HG02943 (cell line): ENCODE measurements around the gene KLK5.

Source experiments
- ATAC-seq: cut with Tn5 transposase; IDR thresholded peaks from one replicate; pipeline ENCODE4 v1.9.1; 2021; ENCODE audit warnings: mild to moderate bottlenecking, low read depth, moderate library complexity; ENCODE audit not compliant: unreplicated experiment

The KLK5 gene

DNA sequence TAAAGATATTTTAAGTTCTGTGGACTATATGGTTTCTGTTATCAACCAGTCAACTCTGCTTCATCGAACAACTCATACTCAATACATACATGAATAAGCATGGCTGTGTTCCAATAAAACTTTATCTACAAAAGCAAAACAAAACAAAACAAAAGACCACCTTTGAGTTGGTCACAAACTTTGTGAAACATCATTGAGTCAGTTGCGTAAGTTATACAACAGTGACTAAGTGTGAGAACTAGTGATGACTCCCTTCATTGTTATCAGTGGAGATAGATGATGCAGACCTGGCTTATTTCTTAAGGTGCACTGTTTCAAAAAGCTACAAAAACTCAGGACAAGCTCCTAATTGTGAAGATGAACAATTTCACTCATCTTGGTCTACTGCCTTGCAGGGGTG, 27.1 kb downstream of the KLK5 start:
- no peak for ATAC-seq

DNA sequence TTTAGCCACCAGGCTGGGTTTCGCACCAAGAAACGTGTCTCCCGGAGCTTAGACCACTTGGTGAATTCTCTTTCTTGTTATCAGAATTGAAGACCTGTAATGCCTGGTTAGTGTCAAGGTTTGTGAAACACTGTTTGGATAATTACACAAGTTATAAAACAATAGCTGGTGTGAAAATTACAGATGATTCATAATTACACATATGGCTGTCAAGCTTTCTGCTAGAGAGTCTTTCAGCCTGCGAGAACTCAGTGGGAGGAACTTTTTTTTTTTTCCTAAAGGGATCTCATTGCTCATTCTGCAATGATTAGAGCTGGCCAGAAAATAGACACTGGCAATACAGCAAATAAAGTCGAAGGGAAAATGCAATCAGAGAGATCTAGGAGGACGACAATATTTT, 28.3 kb downstream of the KLK5 start:
- ATAC-seq = no peak

DNA sequence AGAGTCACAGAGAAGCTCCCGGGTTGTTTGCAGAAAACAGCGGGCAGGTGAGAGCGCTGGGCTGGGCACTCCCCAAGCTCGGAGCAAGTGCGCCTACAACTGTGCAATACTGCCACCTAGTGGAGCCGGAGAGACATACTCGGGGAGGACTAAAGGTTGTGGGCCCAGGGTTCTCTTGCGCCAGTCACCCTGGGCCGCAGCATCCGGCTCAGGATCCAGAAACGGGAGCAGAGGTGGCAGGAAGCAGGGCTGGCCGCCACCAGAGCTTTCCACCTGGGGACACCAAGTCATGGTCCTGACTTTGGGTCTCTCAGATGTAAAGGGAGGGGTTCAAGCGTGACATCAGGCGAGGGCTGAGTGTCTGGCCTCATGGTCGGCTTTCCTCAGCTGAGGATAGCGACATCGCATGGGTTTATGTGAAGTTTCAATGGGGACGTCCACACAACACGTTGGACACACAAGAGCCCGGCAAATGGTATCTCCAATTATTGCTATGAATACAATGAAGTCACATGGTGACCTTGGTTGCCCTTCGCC, 30.5 kb downstream of the KLK5 start:
- ATAC-seq = no peak

DNA sequence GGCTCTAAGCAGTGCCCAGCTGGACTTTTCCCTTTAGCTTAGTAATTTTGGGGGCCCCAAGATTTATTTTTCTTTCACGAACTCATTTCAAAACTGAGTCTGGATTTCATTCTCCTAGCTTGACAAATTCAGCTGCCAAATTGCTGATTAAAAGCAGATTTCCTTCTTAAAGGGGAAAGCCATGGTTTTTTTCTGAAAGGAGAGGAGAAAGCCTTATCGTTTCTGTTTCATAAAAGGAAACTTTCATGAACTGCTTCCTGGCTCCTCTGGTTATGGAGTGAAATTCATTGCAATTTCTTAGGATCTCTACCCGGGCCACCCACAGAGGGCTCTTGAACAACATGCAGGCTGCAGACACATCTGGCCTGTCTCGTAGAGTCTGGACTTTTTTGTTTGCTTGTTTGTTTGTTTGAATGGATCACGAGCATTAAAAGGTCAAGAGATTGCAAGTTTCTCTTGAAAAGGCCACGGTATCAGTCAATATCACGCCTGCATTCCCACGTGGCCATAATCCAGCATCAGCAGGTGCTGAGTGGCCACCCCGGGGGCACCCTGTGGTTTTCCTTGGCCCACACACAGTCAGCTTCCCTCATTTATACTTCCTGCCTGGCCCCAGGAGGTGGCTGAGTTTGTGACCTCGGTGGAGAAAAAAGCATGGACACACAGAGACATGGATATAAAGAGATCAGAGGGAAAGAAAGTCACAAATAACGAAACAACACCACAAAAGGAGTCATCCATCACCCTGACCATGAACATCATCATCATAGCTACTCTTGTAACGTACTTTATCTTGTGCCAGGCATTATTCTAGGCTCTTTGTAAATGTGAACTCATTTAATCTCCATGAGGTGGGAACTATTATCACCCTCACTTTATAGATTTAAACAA, 31.2 kb downstream of the KLK5 start:
- no peak for ATAC-seq

DNA sequence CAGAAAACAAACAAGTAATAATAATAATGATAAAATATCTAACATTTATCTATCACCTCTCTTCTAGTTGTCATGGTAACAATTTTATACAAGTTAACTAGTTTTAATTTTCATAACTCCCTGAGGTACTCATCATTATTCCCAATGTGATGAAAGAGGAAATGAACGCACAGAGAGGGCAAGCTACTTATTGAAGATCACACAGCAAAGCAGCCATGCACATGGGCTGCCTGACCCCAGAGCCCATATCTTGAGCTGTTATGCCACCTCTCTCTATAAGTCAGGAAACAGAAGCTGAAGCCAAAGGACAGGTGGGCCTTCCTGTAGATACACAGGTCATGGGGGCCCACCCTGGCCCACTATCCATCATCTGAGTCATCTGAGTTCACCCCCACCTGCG, 36.8 kb downstream of the KLK5 start:
- ATAC-seq = no peak

DNA sequence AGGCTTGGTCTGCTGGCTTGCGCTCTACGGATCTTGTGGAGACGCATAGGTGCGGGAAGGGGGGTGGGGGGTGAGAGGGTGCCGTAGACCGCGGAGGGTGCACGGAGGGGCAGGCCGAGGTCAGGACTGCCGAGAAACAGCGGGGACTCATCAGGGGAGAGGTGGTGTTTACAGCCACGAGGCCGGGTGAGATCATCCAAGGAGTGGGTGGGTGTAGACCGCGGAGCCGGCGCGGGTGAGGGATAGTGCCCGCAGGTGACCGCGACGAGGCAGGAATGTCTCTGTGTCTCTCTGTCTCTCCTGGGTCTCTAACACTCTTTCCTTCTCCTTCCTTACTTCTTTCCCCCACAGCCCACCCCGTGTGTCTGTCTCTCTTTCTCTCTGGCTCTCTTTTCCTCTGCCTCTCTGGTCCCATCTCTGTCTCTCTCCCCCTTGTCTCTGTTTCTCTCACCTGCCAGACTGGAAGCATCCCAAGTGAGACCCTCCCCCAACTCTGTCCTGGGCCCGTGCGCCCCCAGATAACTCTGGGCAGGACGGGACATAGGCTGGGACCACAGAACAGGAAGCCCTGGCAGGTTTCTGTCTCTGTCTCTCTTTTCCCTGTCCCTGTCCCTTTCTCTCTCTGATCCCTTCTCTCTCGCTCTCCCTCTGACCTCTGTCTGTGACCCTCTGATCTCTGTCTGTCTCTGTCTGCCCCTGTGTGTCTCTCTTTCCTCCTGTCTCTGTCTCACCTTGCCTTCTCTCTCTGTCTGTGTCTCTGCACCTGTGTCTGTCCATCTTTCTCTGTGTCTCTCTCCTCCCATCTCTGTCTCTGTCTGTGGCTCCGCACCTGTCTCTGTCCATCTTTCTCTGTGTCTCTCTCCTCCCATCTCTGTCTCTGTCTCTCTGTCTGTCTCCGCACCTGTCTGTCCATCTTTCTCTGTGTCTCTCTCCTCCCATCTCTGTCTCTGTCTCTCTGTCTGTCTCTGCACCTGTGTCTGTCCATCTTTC, 39.8 kb downstream of the KLK5 start:
- ATAC-seq = no peak

DNA sequence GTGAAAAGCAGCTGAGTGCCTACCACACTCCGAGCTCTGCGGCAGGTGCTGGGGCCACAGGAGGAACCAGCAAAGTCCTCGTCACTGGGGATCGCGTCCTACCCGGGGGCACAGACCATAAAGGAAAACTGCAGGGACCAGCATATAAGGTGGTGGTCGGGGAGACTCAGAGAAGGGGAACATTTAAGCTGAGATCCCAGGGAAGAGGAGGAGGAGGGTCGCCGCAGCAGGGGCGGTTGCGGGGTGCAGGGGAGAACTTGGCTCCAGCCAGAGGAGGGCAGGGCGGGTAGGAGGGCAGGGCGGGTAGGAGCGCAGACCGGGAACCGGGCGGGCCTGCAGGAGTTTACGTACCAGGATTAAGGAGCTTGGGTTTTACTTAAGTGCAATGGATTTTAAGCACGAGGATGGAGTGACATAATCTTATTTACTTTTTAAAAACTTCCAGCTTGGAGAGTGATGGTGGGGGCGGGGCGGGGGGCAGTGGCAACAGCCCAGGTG, 40.7 kb downstream of the KLK5 start:
- no peak for ATAC-seq

DNA sequence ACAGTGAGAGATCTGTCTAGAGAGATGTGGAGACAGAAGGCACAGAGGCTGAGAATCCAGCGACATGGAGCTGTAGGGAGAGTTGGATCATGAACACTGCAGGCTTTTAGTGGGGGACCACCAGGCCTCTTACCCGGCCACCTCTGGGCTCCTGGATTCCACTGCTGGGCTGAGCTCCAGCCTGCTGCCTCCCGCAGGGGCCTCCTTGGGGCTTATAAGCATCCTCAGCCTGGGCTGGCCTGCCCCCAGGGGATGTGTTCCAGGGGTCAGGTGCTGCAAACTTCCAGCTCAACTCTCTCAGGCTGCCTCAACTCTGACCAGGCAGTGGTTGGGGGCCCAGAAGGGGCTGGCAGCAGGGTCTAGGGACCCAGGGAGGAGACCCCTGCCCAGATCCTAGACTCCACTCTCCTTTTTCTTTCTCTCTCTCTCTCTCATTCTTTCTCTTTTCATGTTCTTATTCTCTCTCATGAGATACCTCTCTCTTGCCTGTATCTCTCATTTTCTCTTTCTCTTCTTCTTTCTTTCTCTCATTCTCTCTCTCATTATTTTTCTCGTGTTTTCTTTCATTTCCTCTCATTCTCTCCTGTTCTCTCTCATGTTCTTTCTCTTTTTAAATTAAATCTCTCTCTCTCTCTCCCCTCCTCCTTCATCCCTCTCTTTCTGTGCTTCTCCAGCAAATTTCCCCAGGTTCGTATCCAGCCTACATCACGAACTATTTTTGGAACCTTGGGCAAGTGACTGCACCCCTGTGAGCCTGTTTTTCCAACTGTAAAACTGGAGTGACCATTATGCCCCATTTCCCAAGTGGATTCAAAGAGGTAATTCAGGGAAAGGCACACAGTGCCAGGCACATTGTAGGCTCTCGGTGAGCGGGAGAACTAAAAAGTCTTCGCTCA, 41.4 kb downstream of the KLK5 start, which contains the start of gene KLK4:
KLK4 (minus strand) TSS at position 190 of the 896 bp plus-strand sequence. CDS start 657 bp downstream, outside the sequence.
- no peak for ATAC-seq

DNA sequence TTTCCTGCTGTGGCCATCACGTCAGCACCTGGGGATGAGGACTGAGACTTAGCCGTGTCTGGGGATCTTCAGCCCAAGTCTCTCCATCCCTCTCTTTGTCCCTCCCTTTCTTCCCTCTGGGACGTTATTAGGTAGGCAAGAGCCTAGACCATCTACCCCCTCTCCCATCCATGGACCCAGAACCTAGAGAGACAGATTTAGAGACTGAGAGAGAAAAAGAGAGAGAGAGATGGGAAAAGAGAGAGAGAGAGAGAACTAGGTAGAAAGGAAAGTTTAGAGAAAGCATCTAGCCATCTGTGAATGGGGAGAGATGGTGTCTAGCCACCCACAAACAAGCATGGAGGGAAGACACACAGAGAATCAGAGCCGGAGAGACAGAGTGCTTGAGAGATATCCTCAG, 42.1 kb downstream of the KLK5 start:
- ATAC-seq = no peak

DNA sequence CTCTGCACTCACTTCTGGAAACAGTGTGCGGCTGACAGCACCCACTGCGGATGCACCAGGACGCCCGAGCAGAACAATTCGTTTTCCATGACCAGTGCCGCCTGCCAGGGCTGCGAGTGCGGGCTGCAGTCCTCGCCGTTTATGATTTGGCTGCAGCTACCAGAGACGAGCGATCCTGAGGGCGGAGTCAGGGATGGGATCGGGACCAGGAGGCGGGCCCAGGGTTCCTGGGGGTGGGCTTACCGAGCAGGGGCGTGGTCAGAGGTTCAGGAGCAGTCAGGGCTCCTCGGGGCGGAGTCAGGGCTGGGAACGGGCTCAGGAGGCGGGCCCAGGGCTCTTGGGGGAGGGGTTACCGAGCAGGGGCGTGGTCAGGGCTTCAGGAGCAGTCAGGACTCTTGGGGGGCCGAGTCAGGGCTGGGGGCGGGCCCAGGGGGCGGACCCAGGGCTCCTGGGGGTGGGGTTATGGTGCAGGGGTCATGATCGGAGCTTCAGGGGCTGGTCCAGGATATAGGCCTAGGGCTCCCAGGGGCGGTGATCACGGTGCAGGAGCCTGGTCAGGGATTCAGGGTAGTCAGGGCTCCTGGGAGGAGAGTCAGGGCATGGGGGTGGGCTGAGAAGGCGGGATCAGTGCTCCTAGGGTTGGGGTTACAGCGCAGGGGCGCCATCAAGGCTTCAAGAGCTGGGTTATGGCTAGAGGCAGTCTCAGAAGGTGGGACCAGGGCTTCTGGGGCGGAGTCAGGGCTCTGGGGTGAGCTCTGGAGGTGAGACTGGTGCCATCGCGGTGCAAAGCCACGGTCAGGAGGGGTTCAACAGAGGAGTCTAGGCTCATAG, 43.4 kb downstream of the KLK5 start:
- ATAC-seq = no peak

DNA sequence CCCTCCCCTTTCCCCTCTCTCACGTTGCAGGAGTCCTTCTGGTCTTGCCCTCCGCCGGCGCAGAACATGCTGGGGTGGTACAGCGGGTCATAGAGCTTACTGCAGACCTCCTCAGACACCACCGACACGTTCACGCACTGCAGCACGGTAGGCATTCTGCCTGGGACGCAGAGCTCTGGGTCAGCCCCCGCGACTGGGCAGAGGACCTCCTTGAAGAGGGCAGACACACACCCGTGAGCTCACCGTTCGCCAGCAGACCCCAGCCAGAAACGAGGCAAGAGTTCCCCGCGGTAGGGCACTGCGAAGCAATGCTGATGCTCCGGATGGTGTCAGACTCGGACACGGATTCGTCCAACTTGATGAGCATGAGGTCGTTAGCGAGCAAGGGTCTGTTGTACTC, 44.5 kb downstream of the KLK5 start:
- no peak for ATAC-seq

DNA sequence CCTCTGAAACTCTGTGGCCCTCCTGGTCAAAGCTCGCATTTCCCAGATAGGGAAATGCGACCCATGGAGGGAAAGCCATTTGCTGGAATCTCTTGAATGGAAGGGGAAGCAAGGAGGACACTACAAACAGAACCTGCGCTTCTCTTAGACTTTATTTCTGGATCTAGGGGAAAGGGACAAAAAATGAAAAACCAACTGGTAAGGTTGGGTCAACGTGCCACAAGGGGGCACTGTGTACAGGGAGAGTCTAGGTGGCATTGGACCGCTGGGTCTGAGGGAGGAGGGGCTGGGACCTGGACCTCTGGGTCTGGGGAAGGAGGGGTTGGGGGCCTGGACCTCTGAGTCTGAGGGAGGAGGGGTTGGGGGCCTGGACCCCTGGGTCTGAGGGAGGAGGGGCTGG, 46.6 kb downstream of the KLK5 start:
- no peak for ATAC-seq

DNA sequence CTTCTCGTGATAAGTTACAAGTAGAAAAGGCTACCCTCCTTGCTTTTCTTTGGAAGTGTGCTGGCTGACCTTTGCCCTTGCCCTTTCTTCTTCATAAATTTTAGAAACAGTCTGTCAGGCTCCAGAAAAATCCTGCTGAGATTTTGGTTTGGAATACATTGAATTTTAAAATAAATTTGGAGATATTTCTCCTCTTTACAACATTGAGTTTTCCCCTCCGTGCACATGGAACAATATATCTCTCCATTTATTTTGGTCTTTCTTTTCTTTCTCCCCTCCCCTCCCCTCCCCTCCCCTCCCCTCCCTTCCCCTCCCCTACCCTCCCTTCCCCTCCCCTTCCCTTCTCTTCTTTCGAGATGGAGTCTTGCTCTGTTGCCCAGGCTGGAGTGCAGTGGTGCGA, 50.2 kb downstream of the KLK5 start:
- no peak for ATAC-seq

DNA sequence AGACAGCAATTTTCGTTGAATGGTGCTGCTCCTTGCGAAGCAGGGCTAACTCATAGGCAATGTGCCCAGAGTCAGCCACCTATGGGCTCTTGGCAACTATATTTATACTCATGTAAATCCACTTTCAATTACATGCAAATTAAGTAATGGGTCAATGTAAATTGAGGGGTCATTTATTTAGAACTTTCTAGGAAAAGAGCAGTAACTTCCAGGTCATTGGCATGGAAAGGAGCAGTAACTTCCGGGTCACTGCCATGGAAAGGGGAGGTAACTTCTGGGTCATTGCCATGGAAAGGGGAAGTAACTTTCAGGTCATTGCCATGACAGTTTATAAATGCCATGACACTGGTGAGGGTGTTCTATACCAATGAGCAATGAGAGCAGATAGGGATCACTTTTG, 53.3 kb downstream of the KLK5 start:
- ATAC-seq = no peak

DNA sequence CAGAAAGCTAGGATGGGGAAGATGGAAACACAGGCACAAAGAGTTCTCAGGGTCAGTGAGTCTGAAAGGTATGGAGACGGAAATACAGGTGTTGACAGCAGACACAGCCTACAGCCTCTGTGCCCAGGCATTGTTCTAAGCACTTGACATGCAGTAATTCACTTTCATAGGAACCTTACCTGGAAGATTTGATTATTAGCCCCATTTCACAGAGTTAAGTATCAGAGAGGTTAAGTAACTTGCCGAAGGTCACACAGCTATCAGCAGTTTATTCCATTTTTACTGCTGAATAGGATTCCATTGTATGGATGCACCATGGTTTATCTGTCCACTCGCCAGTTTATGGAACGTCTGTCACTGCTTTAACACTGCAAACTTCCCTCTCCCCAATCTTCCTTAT, 54.8 kb downstream of the KLK5 start:
- no peak for ATAC-seq

DNA sequence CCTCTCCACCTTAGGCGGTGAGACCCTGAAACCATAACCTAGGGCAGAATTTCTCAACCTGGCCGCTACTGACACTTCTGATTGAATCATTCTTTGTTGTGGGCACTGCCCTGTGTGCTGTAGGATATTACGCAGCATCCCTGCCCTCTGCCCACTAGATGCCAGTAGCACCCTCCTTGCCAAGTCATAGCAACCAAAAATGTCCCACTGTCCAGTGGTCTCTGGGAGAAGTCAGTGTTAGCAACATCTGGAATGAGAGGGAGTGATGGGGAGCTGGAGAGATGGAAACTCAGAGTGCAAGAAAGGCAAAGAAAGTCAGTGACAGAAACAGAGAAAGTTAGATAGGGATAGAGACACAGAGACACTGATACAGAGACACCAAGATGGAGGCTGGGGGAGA, 55.2 kb downstream of the KLK5 start:
- peak; percentile 22 for ATAC-seq

DNA sequence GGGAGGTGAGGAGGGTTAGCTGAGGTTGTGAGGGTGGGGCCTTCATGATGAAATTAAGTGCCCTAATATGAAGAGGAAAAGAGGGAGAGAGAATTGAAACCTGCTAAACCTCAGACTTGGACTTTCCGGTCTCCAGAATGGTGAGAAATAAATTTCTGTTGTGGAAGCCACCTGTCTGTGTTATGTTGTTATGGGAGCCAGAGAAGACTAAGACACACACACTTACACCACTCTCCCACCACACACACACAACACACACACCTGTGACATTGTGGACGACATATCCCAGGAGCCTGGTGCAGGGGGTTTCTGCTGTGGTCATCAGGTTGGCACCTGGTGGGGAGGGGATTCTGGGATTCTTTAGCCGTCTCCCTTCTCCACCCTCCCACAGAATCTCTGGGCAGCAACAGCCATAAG, 55.6 kb downstream of the KLK5 start:
- peak; percentile 26 for ATAC-seq

DNA sequence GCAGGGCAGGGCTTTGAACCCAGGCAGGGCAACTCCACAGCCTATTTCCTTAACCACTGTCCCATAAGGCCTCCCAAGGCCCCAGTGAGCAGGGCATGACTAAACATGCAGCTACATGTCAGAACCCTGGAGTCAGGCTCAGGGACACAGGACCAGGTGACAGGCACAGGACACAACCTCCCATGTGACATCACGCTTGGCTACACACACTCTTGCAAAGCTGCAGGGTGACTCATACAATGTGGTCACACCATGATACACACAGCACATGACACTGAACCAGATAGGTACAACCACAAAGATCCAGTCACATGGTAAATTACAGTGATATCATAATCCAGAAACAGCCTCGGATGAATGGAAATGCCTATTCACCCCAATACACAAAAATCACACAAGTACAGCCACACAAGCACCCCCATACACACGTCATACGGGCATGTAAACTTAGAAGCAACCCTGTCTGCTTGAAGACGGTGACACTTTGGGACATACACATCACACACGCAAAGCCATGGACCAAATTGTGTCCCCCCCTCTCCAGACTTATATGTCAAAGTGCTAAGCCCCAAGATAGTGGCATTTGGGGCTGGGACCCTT, 56.1 kb downstream of the KLK5 start:
- ATAC-seq = peak; percentile 73
